ENCODE measurements around the gene TNC. TPM values are rescaled to one million over a fixed set of nuclear protein-coding genes. Genes with fewer than 3 reads are reported as not detected.

The TNC gene
- total and polyA plus RNA-seq, 2 experiments from 2014 or later = 12.7 to 20.9 TPM

DNA sequence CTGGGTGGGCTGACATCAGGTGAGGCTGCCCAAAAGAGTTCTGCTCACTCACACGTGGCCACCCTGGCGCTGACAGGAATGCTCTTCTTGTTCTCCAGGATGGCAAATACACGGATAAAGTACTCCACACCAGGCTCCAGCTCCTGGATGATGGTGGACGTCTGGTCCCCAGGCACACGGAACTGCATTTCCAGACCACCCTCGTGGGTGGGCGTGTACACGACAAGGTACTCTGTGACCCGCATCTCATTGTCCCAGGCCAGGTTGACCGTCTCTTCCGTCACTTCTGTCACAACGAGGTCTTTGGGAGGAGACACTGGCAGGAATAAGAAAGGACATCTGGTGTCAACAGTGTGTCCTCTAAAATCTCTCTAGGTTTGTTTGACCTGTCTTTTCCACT, 33.8 kb downstream of the TNC start:
- Histone ChIP-seq H3K79me2 (no peaks in the 10 kb centered on the region), H3K4me3 (no peak overlapping the region), H3K36me3 (replicated peaks; ENCODE audit: insufficient read depth, low read depth) (no peaks in the 10 kb centered on the region), H4K20me1 (ENCODE audit: insufficient read depth, poor library complexity, severe bottlenecking) (no peaks in the 10 kb centered on the region), H3K27me3 (no peaks in the 10 kb centered on the region), H3K9me3 (ENCODE audit: low read depth) (no peaks in the 10 kb centered on the region), H3K4me1 (ENCODE audit: insufficient read depth) (no peaks in the 10 kb centered on the region), H3K4me2 (no peak overlapping the region), H3K27ac (no peak overlapping the region), H3K9me2 (replicated peaks; ENCODE audit: insufficient read depth) (no peaks in the 10 kb centered on the region), H2AFZ (no peak overlapping the region)
- no peak for DNase-seq (ENCODE audit: low spot score)
- 93% methylated on average over 12 of the region's 12 CpGs for WGBS (ENCODE audit: low lambda C conversion rate, missing lambda C conversion rate)
- TF ChIP-seq EZH2phosphoT487 (IDR thresholded peaks at IDR 0.05; ENCODE audit: low read depth, severe bottlenecking, unreplicated experiment) = no peak
- TF ChIP-seq EZH2 (IDR thresholded peaks at IDR 0.05; ENCODE audit: borderline replicate concordance) = no peak
- TF ChIP-seq, protein P1, sequence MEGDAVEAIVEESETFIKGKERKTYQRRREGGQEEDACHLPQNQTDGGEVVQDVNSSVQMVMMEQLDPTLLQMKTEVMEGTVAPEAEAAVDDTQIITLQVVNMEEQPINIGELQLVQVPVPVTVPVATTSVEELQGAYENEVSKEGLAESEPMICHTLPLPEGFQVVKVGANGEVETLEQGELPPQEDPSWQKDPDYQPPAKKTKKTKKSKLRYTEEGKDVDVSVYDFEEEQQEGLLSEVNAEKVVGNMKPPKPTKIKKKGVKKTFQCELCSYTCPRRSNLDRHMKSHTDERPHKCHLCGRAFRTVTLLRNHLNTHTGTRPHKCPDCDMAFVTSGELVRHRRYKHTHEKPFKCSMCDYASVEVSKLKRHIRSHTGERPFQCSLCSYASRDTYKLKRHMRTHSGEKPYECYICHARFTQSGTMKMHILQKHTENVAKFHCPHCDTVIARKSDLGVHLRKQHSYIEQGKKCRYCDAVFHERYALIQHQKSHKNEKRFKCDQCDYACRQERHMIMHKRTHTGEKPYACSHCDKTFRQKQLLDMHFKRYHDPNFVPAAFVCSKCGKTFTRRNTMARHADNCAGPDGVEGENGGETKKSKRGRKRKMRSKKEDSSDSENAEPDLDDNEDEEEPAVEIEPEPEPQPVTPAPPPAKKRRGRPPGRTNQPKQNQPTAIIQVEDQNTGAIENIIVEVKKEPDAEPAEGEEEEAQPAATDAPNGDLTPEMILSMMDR (IDR thresholded peaks at IDR 0.05; ENCODE audit: poor library complexity) = no peak

DNA sequence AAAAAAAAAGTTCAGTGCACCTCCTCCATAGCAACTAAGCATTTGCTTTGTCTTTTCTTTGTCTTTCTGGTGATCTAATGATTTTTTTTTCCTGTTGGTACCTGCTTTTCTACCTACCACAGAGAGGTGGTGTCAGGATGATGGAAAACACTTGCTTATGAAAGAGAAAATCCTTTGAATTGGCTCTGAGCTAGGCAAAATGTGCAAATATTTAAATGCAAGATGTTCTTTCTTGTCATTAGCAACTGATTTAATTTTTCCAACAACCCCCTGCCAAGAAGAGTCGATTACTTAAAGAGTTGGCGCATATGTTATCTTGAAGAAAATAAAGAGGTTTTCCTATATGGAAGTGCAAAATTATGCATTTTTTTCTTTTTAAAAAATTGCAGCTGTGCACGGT, 37.7 kb downstream of the TNC start:
- Histone ChIP-seq H3K4me3 (no peak overlapping the region), H3K27me3 (no peaks in the 10 kb centered on the region), H3K36me3 (replicated peaks; ENCODE audit: insufficient read depth, low read depth) (no peaks in the 10 kb centered on the region), H4K20me1 (ENCODE audit: insufficient read depth, poor library complexity, severe bottlenecking) (no peaks in the 10 kb centered on the region), H3K9me2 (replicated peaks; ENCODE audit: insufficient read depth) (no peaks in the 10 kb centered on the region), H3K79me2 (no peaks in the 10 kb centered on the region), H3K4me2 (no peak overlapping the region), H3K9me3 (ENCODE audit: low read depth) (no peaks in the 10 kb centered on the region), H3K4me1 (ENCODE audit: insufficient read depth) (no peaks in the 10 kb centered on the region), H2AFZ (no peak overlapping the region), H3K27ac (no peak overlapping the region)
- WGBS (ENCODE audit: low lambda C conversion rate, missing lambda C conversion rate) = 86% methylated on average over 3 of the region's 3 CpGs
- TF ChIP-seq EZH2 (IDR thresholded peaks at IDR 0.05; ENCODE audit: borderline replicate concordance) = no peak
- TF ChIP-seq, protein P1 (IDR thresholded peaks at IDR 0.05; ENCODE audit: poor library complexity) = no peak
- no peak for TF ChIP-seq EZH2phosphoT487 (IDR thresholded peaks at IDR 0.05; ENCODE audit: low read depth, severe bottlenecking, unreplicated experiment)
- DNase-seq (ENCODE audit: low spot score) = no peak

- Histone ChIP-seq H3K36me3 (replicated peaks; ENCODE audit: insufficient read depth, low read depth) (no peaks in the 10 kb centered on the region), H3K9me3 (ENCODE audit: low read depth) (no peaks in the 10 kb centered on the region), H3K4me1 (ENCODE audit: insufficient read depth) (no peaks in the 10 kb centered on the region), H3K27ac (no peak overlapping the region), H3K4me2 (no peak overlapping the region), H3K79me2 (no peaks in the 10 kb centered on the region), H2AFZ (no peak overlapping the region), H3K9me2 (replicated peaks; ENCODE audit: insufficient read depth) (no peaks in the 10 kb centered on the region), H4K20me1 (ENCODE audit: insufficient read depth, poor library complexity, severe bottlenecking) (no peaks in the 10 kb centered on the region), H3K27me3 (no peaks in the 10 kb centered on the region), H3K4me3 (no peak overlapping the region)
- WGBS (ENCODE audit: low lambda C conversion rate, missing lambda C conversion rate) = 91% methylated on average over 3 of the region's 3 CpGs
- TF ChIP-seq EZH2phosphoT487 (IDR thresholded peaks at IDR 0.05; ENCODE audit: low read depth, severe bottlenecking, unreplicated experiment) = no peak
- TF ChIP-seq EZH2 (IDR thresholded peaks at IDR 0.05; ENCODE audit: borderline replicate concordance) = no peak
- TF ChIP-seq, protein P1 (IDR thresholded peaks at IDR 0.05; ENCODE audit: poor library complexity) = no peak
- no peak for DNase-seq (ENCODE audit: low spot score)
Measured at GRCh38 chr9:115079156-115079555, 38.8 kb downstream of the TNC start.

GRCh38 chr9:115073456-115073855, 44.5 kb downstream of the TNC start:
- Histone ChIP-seq H3K36me3 (replicated peaks; ENCODE audit: insufficient read depth, low read depth) (no peaks in the 10 kb centered on the region), H3K4me3 (no peak overlapping the region), H3K27ac (no peak overlapping the region), H3K9me3 (ENCODE audit: low read depth) (no peaks in the 10 kb centered on the region), H4K20me1 (ENCODE audit: insufficient read depth, poor library complexity, severe bottlenecking) (no peaks in the 10 kb centered on the region), H3K4me1 (ENCODE audit: insufficient read depth) (peaks cover 11% of the 10 kb centered on the region), H3K9me2 (replicated peaks; ENCODE audit: insufficient read depth) (no peaks in the 10 kb centered on the region), H3K79me2 (no peaks in the 10 kb centered on the region), H2AFZ (no peak overlapping the region), H3K4me2 (no peak overlapping the region), H3K27me3 (no peaks in the 10 kb centered on the region)
- TF ChIP-seq EZH2 (IDR thresholded peaks at IDR 0.05; ENCODE audit: borderline replicate concordance) (no peak), EZH2phosphoT487 (IDR thresholded peaks at IDR 0.05; ENCODE audit: low read depth, severe bottlenecking, unreplicated experiment) (no peak)
- TF ChIP-seq, protein P1 (IDR thresholded peaks at IDR 0.05; ENCODE audit: poor library complexity) = no peak
- DNase-seq (ENCODE audit: low spot score) = no peak
- WGBS (ENCODE audit: low lambda C conversion rate, missing lambda C conversion rate) = 92% methylated on average over 6 of the region's 6 CpGs
